Spleen (tissue), 7 donors: ENCODE data around the gene PAPPA2.

ENCODE experiments used
- POLR2A ChIP-seq, 3 donors: fragments of 450-650 bp; IDR thresholded peaks; one replicate each; pipeline ENCODE4 v1.5.1; 2017; ENCODE audit warnings: antibody characterized with exemption in 3 of 3, mild to moderate bottlenecking in 1 of 3
- POLR2AphosphoS5 ChIP-seq, 3 donors: sonication (generic); formaldehyde crosslinking; IDR thresholded peaks; one replicate each; pipeline ENCODE4 v1.5.1; 2017; ENCODE audit warnings: antibody characterized with exemption in 3 of 3
- TF ChIP-seq, protein P1 (sequence below), 11 experiments: fragments of 200-600 bp in 7 of 11; fragments of 450-650 bp in 4 of 11; sonication (generic) in 4 of 11; IDR thresholded peaks in 8 of 11; conservative IDR thresholded peaks in 3 of 11; 1 replicate in 7 of 11; 2 replicates in 4 of 11; pipeline versions ENCODE4 v1.4.0 to v1.8.0; 2016 to 2021; ENCODE audit warnings: antibody characterized with exemption in 11 of 11, inconsistent platforms in 4 of 11, mild to moderate bottlenecking in 1 of 11
- donor health status: DM: no; HTN: no; CAD: no; lungs with moderate emphysema.
- donor health status: DM: no; HTN: no; CAD: no.
- donor health status: DM: no; HTN: no; CAD: no.

DNA sequence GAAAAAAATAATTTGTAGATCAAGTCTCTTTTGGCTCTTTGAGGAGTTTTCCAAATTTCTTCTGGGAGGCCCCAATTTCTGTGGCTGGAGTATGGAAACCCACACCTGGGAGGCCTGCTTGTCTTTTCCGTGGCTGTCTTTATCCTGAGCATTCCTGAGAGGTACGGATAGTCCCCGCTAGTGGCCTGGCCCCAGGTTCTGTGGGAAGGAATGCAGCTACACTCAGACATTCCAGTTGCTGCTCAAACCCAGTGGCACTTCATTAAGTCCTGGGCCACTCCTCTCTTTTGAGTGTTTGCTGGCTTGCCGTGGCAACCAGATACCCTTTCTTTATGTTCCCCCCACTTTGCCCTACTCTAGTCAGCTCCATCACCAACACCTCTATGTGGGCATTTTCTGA lies 391.1 kb downstream of the PAPPA2 start:
- TF ChIP-seq, protein P1, sequence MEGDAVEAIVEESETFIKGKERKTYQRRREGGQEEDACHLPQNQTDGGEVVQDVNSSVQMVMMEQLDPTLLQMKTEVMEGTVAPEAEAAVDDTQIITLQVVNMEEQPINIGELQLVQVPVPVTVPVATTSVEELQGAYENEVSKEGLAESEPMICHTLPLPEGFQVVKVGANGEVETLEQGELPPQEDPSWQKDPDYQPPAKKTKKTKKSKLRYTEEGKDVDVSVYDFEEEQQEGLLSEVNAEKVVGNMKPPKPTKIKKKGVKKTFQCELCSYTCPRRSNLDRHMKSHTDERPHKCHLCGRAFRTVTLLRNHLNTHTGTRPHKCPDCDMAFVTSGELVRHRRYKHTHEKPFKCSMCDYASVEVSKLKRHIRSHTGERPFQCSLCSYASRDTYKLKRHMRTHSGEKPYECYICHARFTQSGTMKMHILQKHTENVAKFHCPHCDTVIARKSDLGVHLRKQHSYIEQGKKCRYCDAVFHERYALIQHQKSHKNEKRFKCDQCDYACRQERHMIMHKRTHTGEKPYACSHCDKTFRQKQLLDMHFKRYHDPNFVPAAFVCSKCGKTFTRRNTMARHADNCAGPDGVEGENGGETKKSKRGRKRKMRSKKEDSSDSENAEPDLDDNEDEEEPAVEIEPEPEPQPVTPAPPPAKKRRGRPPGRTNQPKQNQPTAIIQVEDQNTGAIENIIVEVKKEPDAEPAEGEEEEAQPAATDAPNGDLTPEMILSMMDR (IDR thresholded peaks at IDR 0.05 in 8 of 11, conservative IDR thresholded peaks at IDR 0.05 in 3 of 11), result no peak
- TF ChIP-seq POLR2AphosphoS5 (IDR thresholded peaks at IDR 0.05) (no peak), POLR2A (IDR thresholded peaks at IDR 0.05) (no peak)
